ENCODE results near the gene KAT6B.
A peak's percentile ranks its signal among the peaks of the same experiment; 100 is the strongest.

The KAT6B gene

DNA sequence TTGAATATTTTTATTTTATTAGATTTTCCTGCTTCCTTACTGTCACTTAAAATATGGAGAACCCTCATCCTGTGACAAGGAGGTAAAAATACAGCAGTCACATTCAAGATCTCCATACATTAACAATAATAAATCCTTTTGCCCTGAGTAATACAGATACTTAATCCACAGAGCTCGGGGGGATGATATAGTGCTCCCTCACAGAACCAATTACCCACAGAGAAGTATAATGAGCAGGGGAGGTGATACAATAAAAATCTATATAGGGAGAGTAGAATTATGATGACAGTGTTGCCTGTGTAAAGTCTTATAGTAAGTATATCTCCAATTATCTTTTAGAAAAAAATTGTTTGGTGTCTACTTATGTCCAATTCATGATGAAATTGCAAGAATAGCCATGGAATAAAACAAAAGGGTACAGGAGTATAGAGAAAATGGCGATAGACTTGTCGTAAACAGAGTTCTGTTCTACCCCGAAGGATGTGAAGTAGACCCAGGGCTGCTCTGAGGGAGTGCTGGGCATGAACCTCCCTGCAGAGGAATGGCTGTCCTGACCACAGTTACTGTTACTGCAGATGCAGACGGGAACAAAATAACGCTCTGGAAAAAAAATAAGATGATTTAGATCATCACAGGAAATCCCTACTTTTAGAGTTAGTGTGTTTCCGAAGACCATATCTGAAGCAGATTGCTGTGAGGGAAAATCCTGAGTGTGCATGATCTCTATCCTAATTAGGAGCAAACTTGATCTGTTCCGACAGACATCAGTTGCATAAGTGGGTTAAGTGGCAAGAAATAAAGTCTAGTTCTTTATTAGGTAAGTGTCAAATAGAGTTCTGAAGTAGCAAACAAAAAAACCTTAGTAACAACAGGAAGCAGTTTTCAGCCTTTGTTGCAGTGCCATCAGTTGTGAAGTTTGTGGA, 123.7 kb downstream of the KAT6B start:
- no peak for DNase-seq (ENCODE audit: insufficient read length, low spot score)
- FAIRE-seq: no peak
- TF ChIP-seq POU2F2 (IDR thresholded peaks at IDR 0.05; ENCODE audit: low read depth, low read length) (no peak), SPI1 (IDR thresholded peaks at IDR 0.05; ENCODE audit: low read depth, low read length) (no peak), POLR2A (IDR thresholded peaks at IDR 0.05; ENCODE audit: low read depth, low read length) (no peak), PAX5 (IDR thresholded peaks at IDR 0.05; ENCODE audit: insufficient read depth, low read length, severe bottlenecking) (no peak), TAF1 (IDR thresholded peaks at IDR 0.05; ENCODE audit: low read depth, low read length) (no peak), POLR2AphosphoS5 (IDR thresholded peaks at IDR 0.05; ENCODE audit: low read depth, low read length) (no peak)

DNA sequence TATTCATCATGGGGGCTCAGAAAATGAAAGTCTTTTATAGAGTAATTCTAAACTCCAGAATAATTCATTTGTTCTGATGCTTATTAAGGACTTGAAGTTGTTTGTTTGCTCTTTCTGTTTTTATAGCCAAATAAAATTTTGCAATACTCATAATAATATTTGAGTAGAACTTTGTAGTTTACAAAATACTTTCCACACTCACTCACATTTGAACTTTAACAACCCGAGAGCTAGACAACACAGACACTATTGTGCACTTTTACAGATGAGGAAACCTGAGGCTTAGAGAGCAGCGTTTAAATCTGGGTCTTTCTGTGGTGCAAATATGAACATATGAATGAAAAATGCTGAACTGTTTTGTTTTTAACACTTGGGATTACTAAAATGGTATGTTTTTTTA, 126.8 kb downstream of the KAT6B start:
- no peak for TF ChIP-seq SPI1 (IDR thresholded peaks at IDR 0.05; ENCODE audit: low read depth, low read length)
- TF ChIP-seq PAX5 (IDR thresholded peaks at IDR 0.05; ENCODE audit: insufficient read depth, low read length, severe bottlenecking): no peak
- no peak for TF ChIP-seq TAF1 (IDR thresholded peaks at IDR 0.05; ENCODE audit: low read depth, low read length)
- no peak for TF ChIP-seq POLR2A (IDR thresholded peaks at IDR 0.05; ENCODE audit: low read depth, low read length)
- no peak for TF ChIP-seq POLR2AphosphoS5 (IDR thresholded peaks at IDR 0.05; ENCODE audit: low read depth, low read length)
- TF ChIP-seq POU2F2 (IDR thresholded peaks at IDR 0.05; ENCODE audit: low read depth, low read length): no peak
- no peak for FAIRE-seq
- no peak for DNase-seq (ENCODE audit: insufficient read length, low spot score)

DNA sequence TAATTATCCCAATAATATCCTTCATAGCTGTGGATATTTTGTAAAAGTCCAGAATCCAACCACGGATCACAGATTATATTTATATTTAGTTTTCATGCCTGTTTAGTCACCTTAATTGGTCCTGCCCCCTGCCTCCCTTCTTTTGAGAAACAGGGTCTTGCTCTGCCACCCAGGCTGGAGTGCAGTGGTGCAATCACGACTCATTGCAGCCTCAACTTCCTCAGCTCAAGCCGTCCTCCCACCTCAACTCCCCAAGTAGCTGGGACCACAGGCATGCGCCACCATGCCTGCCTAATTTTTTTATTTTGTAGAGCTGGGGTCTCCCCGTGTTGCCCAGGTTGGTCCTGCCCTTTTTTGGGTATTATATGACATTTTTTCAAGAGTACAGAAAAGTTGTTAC, 129.4 kb downstream of the KAT6B start:
- TF ChIP-seq SPI1 (IDR thresholded peaks at IDR 0.05; ENCODE audit: low read depth, low read length) (no peak), POLR2A (IDR thresholded peaks at IDR 0.05; ENCODE audit: low read depth, low read length) (no peak), TAF1 (IDR thresholded peaks at IDR 0.05; ENCODE audit: low read depth, low read length) (no peak), POU2F2 (IDR thresholded peaks at IDR 0.05; ENCODE audit: low read depth, low read length) (no peak), PAX5 (IDR thresholded peaks at IDR 0.05; ENCODE audit: insufficient read depth, low read length, severe bottlenecking) (no peak), POLR2AphosphoS5 (IDR thresholded peaks at IDR 0.05; ENCODE audit: low read depth, low read length) (no peak)
- no peak for FAIRE-seq
- no peak for DNase-seq (ENCODE audit: insufficient read length, low spot score)

- TF ChIP-seq POLR2A (IDR thresholded peaks at IDR 0.05; ENCODE audit: low read depth, low read length): no peak
- no peak for TF ChIP-seq PAX5 (IDR thresholded peaks at IDR 0.05; ENCODE audit: insufficient read depth, low read length, severe bottlenecking)
- no peak for TF ChIP-seq SPI1 (IDR thresholded peaks at IDR 0.05; ENCODE audit: low read depth, low read length)
- TF ChIP-seq TAF1 (IDR thresholded peaks at IDR 0.05; ENCODE audit: low read depth, low read length): no peak
- TF ChIP-seq POLR2AphosphoS5 (IDR thresholded peaks at IDR 0.05; ENCODE audit: low read depth, low read length): no peak
- no peak for TF ChIP-seq POU2F2 (IDR thresholded peaks at IDR 0.05; ENCODE audit: low read depth, low read length)
- DNase-seq (ENCODE audit: insufficient read length, low spot score) (no peak), FAIRE-seq (no peak)
Observed at GRCh38 chr10:74956555-74957111, 130.2 kb downstream of the KAT6B start.

GRCh38 chr10:74957285-74957961, 131.0 kb downstream of the KAT6B start:
- no peak for DNase-seq (ENCODE audit: insufficient read length, low spot score)

DNA sequence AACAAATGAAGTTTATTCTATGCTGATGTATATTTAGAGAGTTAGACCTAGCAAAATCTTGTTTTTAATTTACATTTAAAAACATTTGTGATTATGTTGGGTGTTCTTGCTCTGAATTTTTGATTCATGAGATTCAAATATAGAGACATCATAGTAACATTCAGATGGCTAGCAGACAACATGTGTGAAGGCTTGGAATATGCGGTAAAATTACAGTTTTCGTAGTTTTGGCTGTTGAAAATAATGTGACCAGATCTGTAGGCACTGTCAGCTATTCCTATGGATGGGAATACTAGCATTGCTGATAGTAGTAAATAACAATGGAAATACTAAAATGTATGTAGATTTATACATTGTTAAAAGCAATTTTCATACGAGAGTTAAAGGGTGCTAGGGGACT, 131.9 kb downstream of the KAT6B start:
- TF ChIP-seq SPI1 (IDR thresholded peaks at IDR 0.05; ENCODE audit: low read depth, low read length) (no peak), POLR2AphosphoS5 (IDR thresholded peaks at IDR 0.05; ENCODE audit: low read depth, low read length) (no peak), POU2F2 (IDR thresholded peaks at IDR 0.05; ENCODE audit: low read depth, low read length) (no peak), POLR2A (IDR thresholded peaks at IDR 0.05; ENCODE audit: low read depth, low read length) (no peak), PAX5 (IDR thresholded peaks at IDR 0.05; ENCODE audit: insufficient read depth, low read length, severe bottlenecking) (no peak), TAF1 (IDR thresholded peaks at IDR 0.05; ENCODE audit: low read depth, low read length) (no peak)
- no peak for FAIRE-seq

More at GRCh38 chr10:74957285-74957961, 131.0 kb downstream of the KAT6B start:
- no peak for TF ChIP-seq SPI1 (IDR thresholded peaks at IDR 0.05; ENCODE audit: low read depth, low read length)
- no peak for TF ChIP-seq PAX5 (IDR thresholded peaks at IDR 0.05; ENCODE audit: insufficient read depth, low read length, severe bottlenecking)
- TF ChIP-seq POLR2A (IDR thresholded peaks at IDR 0.05; ENCODE audit: low read depth, low read length): no peak
- no peak for TF ChIP-seq POU2F2 (IDR thresholded peaks at IDR 0.05; ENCODE audit: low read depth, low read length)
- TF ChIP-seq TAF1 (IDR thresholded peaks at IDR 0.05; ENCODE audit: low read depth, low read length): no peak
- no peak for TF ChIP-seq POLR2AphosphoS5 (IDR thresholded peaks at IDR 0.05; ENCODE audit: low read depth, low read length)
- FAIRE-seq: peak; percentile 55

DNA sequence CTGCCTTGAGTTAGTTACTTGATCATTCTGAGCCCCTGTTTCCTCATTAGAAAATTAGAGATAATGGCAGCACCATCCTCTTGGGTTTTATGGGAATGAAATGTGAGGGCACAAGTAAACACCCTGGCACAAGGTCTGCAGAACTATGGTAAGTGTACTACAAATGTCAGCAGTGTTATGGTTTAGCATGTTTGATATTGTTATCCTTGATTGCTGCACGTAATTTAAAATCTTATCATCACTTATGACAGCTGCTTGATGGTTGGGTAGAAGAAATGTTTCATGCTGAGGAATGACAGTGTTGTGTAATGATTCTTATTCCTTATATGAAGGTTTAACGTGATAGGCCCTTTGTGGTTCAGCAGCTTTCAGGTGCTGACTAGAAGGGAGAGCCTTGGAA, 134.3 kb downstream of the KAT6B start:
- DNase-seq (ENCODE audit: insufficient read length, low spot score) (no peak), FAIRE-seq (peak; percentile 66)
- TF ChIP-seq PAX5 (IDR thresholded peaks at IDR 0.05; ENCODE audit: insufficient read depth, low read length, severe bottlenecking) (no peak), POLR2A (IDR thresholded peaks at IDR 0.05; ENCODE audit: low read depth, low read length) (no peak), POLR2AphosphoS5 (IDR thresholded peaks at IDR 0.05; ENCODE audit: low read depth, low read length) (no peak), SPI1 (IDR thresholded peaks at IDR 0.05; ENCODE audit: low read depth, low read length) (no peak), POU2F2 (IDR thresholded peaks at IDR 0.05; ENCODE audit: low read depth, low read length) (no peak), TAF1 (IDR thresholded peaks at IDR 0.05; ENCODE audit: low read depth, low read length) (no peak)

More for the DNA sequence above, 131.9 kb downstream of the KAT6B start:
- no peak for DNase-seq (ENCODE audit: insufficient read length, low spot score)

DNA sequence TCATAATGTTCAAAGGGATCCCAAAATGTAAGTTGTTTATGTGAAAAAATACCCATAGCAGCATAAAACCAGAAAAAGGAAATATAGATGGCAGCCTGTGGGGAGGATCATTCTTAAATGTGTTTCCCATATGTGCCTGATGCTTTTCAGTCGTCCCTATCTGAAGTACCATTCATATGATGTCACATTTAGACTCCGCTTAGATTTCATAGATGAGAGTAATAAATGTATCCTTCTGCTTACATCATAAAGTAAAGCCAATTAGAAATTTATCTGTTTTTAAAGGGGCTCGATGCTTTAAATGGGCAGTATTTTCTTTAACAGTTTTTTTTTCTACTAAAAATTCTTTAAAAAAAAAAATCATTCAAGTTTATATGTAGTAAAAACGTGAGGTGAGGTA, 136.1 kb downstream of the KAT6B start:
- FAIRE-seq (no peak), DNase-seq (ENCODE audit: insufficient read length, low spot score) (no peak)
- no peak for TF ChIP-seq TAF1 (IDR thresholded peaks at IDR 0.05; ENCODE audit: low read depth, low read length)
- no peak for TF ChIP-seq POLR2AphosphoS5 (IDR thresholded peaks at IDR 0.05; ENCODE audit: low read depth, low read length)
- no peak for TF ChIP-seq SPI1 (IDR thresholded peaks at IDR 0.05; ENCODE audit: low read depth, low read length)
- no peak for TF ChIP-seq POLR2A (IDR thresholded peaks at IDR 0.05; ENCODE audit: low read depth, low read length)
- TF ChIP-seq PAX5 (IDR thresholded peaks at IDR 0.05; ENCODE audit: insufficient read depth, low read length, severe bottlenecking): no peak
- TF ChIP-seq POU2F2 (IDR thresholded peaks at IDR 0.05; ENCODE audit: low read depth, low read length): no peak

GRCh38 chr10:74963549-74963948, 137.1 kb downstream of the KAT6B start:
- DNase-seq (ENCODE audit: insufficient read length, low spot score) (no peak), FAIRE-seq (peak; percentile 40)
- TF ChIP-seq POLR2A (IDR thresholded peaks at IDR 0.05; ENCODE audit: low read depth, low read length): no peak
- TF ChIP-seq SPI1 (IDR thresholded peaks at IDR 0.05; ENCODE audit: low read depth, low read length): peak; percentile 20; the same call in 1 of the 2 replicates

Measured in GM12891 (cell line).